Measurements from ENCODE around the gene MAOB.

- no peak for TF ChIP-seq POLR2AphosphoS5 (IDR thresholded peaks at IDR 0.05; ENCODE audit: low read depth)
- no peak for TF ChIP-seq CTCF (IDR thresholded peaks at IDR 0.05; ENCODE audit: insufficient read depth, low read length)
- no peak for TF ChIP-seq GABPA (IDR thresholded peaks at IDR 0.05; ENCODE audit: low read depth)
Observed at GRCh38 chrX:43897290-43897689, 15.0 kb upstream of the MAOB start.
